Pericardium fibroblast (primary cell): ENCODE data around the gene FAM111A. TPM values are rescaled to one million over a fixed set of nuclear protein-coding genes. Genes with fewer than 3 reads are reported as not detected.

ENCODE experiments used
- total RNA-seq: library from RNA; depleted of rRNA; stranded (reverse); fragments of >200 nt; gene quantifications from 2 replicates; pipeline ENCODE4 v1.2.3, GENCODE V29; 2015

FAM111A gene
- total RNA-seq, result 6.5 and 11.3 TPM in 2 replicates

GRCh38 chr11:59142530-59143507, at the start of gene FAM111A:
Gene FAM111A, plus strand, starts transcription at chr11:59142856. Its CDS starts 6,017 bp downstream, at chr11:59148873.

GRCh38 chr11:59106363-59107336, 36.0 kb upstream of the FAM111A start, which contains the start of gene FAM111B:
Gene FAM111B, plus strand, starts transcription at chr11:59107237. Its CDS starts 2,389 bp downstream, at chr11:59109626.

GRCh38 chr11:59171508-59172322, 29.1 kb downstream of the FAM111A start, which contains the start of gene DTX4:
Gene DTX4, plus strand, starts transcription at chr11:59172132. Its CDS starts 464 bp downstream, at chr11:59172596.

Other genes starting within 250 kb of the FAM111A start
- gene GLYATL1, start 203.4 kb upstream of the FAM111A start, total RNA-seq, result under 0.01 TPM in 1 of 2 replicates, not detected in the other
- not detected in 2 replicates for gene GLYATL1B, start 56.5 kb upstream of the FAM111A start, total RNA-seq
- gene FAM111B, start 35.6 kb upstream of the FAM111A start, total RNA-seq, result 0.12 and 0.26 TPM in 2 replicates
- gene DTX4, start 29.3 kb downstream of the FAM111A start, total RNA-seq, result 10.0 and 15.8 TPM in 2 replicates
- not detected in 2 replicates for gene MPEG1, start 70.1 kb downstream of the FAM111A start, total RNA-seq
- not detected in 2 replicates for gene OR5AN1, start 216.0 kb downstream of the FAM111A start, total RNA-seq